HL-60 (cell line): ENCODE data around the gene CES1.

ENCODE experiments used
- DNase-seq, 2 experiments: peaks; one replicate each; pipeline ENCODE4 v3.0.0-alpha.2; 2010 to 2020; ENCODE audit warnings: low read depth in 1 of 2, low spot score in 1 of 2
- H3K27ac ChIP-seq: fragments of 250-450 bp; sonication (Bioruptor Pico); replicated peaks from 2 replicates; pipeline ENCODE4 v1.5.1; 2020; ENCODE audit warnings: mild to moderate bottlenecking, moderate library complexity
- H3K27me3 ChIP-seq: fragments of 250-450 bp; sonication (Bioruptor Pico); 2 replicates; pipeline ENCODE4 v1.5.1; 2021; ENCODE audit warnings: mild to moderate bottlenecking, moderate library complexity; ENCODE audit not compliant: insufficient read depth, poor library complexity, severe bottlenecking
- H3K4me3 ChIP-seq: replicated peaks from 2 replicates; pipeline ENCODE4 v1.5.1; 2011; ENCODE audit warnings: mild to moderate bottlenecking, control low read depth, low read length; ENCODE audit not compliant: insufficient read depth
- GABPA ChIP-seq: IDR thresholded peaks from 2 replicates; pipeline ENCODE4 v1.6.1; 2012; ENCODE audit warnings: low read depth
- POLR2AphosphoS5 ChIP-seq: IDR thresholded peaks from 2 replicates; pipeline ENCODE4 v1.6.1; 2012; ENCODE audit warnings: low read depth
- SPI1 ChIP-seq: IDR thresholded peaks from 2 replicates; pipeline ENCODE4 v1.6.1; 2012; ENCODE audit warnings: low read depth, mild to moderate bottlenecking, borderline replicate concordance
- TF ChIP-seq, protein P1 (sequence below): IDR thresholded peaks from one replicate; pipeline ENCODE4 v1.5.1; 2011; ENCODE audit warnings: low read length, control low read depth, inconsistent platforms; ENCODE audit not compliant: insufficient read depth
- TF ChIP-seq, protein P2 (sequence below): IDR thresholded peaks from 2 replicates; pipeline ENCODE4 v1.6.1; 2012; ENCODE audit warnings: low read depth; ENCODE audit not compliant: insufficient replicate concordance

The CES1 gene

DNA sequence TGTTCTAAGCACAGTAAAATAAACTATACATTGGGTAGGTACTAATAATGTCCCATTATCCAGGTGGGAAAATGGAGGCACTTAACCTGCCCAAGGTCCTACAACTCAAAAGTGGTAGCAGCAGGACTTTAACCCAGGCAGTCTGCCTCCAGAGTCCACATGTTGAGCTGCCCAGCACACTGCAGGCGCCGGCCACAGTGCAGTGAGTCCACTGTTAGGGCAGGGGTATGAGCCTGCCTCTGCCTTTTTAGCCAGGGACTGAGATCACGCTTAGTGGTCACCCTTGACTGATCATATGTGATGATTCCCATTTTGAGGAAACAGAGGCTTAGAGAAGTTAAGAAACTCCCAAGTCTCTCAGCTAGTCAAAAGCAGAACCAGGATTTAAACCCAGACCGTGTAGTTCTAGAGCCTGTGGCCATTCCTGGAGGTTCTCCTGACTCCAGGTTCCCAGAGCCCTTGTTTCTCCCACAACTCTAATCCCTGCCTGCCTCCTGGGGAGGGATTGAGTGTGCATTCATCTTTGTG is 8.4 kb downstream of the CES1 start:
- TF ChIP-seq, protein P1, sequence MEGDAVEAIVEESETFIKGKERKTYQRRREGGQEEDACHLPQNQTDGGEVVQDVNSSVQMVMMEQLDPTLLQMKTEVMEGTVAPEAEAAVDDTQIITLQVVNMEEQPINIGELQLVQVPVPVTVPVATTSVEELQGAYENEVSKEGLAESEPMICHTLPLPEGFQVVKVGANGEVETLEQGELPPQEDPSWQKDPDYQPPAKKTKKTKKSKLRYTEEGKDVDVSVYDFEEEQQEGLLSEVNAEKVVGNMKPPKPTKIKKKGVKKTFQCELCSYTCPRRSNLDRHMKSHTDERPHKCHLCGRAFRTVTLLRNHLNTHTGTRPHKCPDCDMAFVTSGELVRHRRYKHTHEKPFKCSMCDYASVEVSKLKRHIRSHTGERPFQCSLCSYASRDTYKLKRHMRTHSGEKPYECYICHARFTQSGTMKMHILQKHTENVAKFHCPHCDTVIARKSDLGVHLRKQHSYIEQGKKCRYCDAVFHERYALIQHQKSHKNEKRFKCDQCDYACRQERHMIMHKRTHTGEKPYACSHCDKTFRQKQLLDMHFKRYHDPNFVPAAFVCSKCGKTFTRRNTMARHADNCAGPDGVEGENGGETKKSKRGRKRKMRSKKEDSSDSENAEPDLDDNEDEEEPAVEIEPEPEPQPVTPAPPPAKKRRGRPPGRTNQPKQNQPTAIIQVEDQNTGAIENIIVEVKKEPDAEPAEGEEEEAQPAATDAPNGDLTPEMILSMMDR, result no peak
- no peak for TF ChIP-seq GABPA
- TF ChIP-seq POLR2AphosphoS5, result no peak
- TF ChIP-seq, protein P2, sequence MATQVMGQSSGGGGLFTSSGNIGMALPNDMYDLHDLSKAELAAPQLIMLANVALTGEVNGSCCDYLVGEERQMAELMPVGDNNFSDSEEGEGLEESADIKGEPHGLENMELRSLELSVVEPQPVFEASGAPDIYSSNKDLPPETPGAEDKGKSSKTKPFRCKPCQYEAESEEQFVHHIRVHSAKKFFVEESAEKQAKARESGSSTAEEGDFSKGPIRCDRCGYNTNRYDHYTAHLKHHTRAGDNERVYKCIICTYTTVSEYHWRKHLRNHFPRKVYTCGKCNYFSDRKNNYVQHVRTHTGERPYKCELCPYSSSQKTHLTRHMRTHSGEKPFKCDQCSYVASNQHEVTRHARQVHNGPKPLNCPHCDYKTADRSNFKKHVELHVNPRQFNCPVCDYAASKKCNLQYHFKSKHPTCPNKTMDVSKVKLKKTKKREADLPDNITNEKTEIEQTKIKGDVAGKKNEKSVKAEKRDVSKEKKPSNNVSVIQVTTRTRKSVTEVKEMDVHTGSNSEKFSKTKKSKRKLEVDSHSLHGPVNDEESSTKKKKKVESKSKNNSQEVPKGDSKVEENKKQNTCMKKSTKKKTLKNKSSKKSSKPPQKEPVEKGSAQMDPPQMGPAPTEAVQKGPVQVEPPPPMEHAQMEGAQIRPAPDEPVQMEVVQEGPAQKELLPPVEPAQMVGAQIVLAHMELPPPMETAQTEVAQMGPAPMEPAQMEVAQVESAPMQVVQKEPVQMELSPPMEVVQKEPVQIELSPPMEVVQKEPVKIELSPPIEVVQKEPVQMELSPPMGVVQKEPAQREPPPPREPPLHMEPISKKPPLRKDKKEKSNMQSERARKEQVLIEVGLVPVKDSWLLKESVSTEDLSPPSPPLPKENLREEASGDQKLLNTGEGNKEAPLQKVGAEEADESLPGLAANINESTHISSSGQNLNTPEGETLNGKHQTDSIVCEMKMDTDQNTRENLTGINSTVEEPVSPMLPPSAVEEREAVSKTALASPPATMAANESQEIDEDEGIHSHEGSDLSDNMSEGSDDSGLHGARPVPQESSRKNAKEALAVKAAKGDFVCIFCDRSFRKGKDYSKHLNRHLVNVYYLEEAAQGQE, result no peak
- TF ChIP-seq SPI1, result no peak
- no peak overlapping the region for H3K27ac ChIP-seq
- no peak for DNase-seq
- H3K27me3 ChIP-seq, result no peaks in the 10 kb centered on the region
- no peak overlapping the region for H3K4me3 ChIP-seq

GRCh38 chr16:55822280-55822810 is 10.6 kb downstream of the CES1 start:
- Histone ChIP-seq H3K27me3 (no peaks in the 10 kb centered on the region), H3K27ac (no peak overlapping the region), H3K4me3 (no peak overlapping the region)
- no peak for TF ChIP-seq GABPA
- TF ChIP-seq, protein P2, result no peak
- no peak for DNase-seq

DNA sequence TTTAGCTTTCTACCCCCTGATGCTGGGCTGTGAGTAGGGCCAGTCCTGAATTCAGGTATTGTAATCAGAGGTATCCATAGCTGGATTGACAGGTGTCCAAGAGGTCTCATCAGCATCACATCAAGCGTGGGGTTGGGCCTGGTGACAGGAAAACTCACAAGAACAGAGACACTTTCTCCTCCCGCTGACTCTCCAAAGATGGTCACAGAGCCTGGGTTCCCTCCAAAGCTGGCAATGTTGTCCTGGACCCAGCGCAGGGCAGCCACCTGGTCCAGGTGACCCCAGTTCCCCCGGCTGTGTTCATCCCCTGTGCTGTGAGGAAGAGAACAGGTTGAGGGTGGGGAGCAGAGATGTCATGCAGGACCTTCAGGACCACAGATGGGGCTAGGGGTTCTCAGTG is 11.7 kb downstream of the CES1 start:
- Histone ChIP-seq H3K4me3 (no peak overlapping the region), H3K27ac (no peak overlapping the region), H3K27me3 (no peaks in the 10 kb centered on the region)
- TF ChIP-seq SPI1, result no peak
- TF ChIP-seq POLR2AphosphoS5, result no peak
- TF ChIP-seq GABPA, result no peak
- TF ChIP-seq, protein P1, result no peak
- TF ChIP-seq, protein P2, result no peak
- no peak for DNase-seq

GRCh38 chr16:55820615-55821014 is 12.3 kb downstream of the CES1 start:
- H3K27me3 ChIP-seq, result no peaks in the 10 kb centered on the region
- no peak overlapping the region for H3K27ac ChIP-seq
- TF ChIP-seq, protein P1, result no peak
- TF ChIP-seq GABPA, result no peak
- no peak for TF ChIP-seq SPI1
- TF ChIP-seq, protein P2, result no peak
- no peak for TF ChIP-seq POLR2AphosphoS5
- no peak overlapping the region for H3K4me3 ChIP-seq
- DNase-seq, result no peak
